ENCODE data around the gene ZFR2.

DNA sequence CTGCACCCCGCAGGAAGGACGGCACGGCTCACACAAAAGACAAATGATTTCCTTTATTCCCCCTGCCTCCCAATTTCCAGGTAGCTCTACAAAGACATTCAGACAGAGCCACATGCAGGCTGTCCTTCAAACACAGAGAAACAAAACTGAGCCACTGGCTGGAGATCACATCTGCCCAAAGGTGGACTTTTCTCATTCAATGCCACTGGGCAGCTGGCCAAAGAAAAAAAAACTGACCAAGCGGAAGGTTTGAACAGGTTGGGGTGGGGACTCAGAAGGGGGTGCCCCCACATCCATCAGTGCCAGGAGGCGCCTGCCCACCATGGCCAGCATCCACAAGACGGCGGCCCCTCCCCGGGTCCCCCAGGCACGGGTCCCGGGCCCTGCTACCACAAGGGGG lies 64.9 kb downstream of the ZFR2 start:
- no peak for TF ChIP-seq POLR2AphosphoS5 (IDR thresholded peaks at IDR 0.05; ENCODE audit: low read depth, low read length)
- TF ChIP-seq SIN3A (IDR thresholded peaks at IDR 0.05; ENCODE audit: borderline replicate concordance, insufficient read depth, low read length), result no peak
- no peak for TF ChIP-seq REST (IDR thresholded peaks at IDR 0.05; ENCODE audit: insufficient read depth in 1 of 2, low read depth in 2 of 2, low read length in 2 of 2)
- TF ChIP-seq FOXP2 (optimal IDR thresholded peaks at IDR 0.05; ENCODE audit: borderline replicate concordance, extremely low read depth, extremely low read length, insufficient read depth), result no peak
